Coronary artery (tissue), 2 donors: ENCODE results near the gene APLP1.
"Not testable (repeated sequence)": the region's sequence is repeated elsewhere in the genome, so short reads cannot be mapped to it uniquely, and the experiment has no call there.

Experiments
- DNase-seq: peaks from one replicate; pipeline ENCODE4 v3.0.0-alpha.2; 2017; ENCODE audit warnings: low spot score
- H3K27ac ChIP-seq, 2 donors: fragments of 200-600 bp; sonication (generic); one replicate each; pipeline ENCODE4 v1.5.1; 2016 to 2019
- H3K4me3 ChIP-seq: fragments of 200-600 bp; sonication (generic); 2 replicates; pipeline ENCODE4 v1.5.1; 2016; ENCODE audit warnings: mild to moderate bottlenecking, moderate library complexity
- TF ChIP-seq, protein P1 (sequence below): fragments of 200-600 bp; sonication (generic); IDR thresholded peaks from one replicate; pipeline ENCODE4 v1.5.1; 2019; ENCODE audit warnings: antibody characterized with exemption

APLP1 gene

DNA sequence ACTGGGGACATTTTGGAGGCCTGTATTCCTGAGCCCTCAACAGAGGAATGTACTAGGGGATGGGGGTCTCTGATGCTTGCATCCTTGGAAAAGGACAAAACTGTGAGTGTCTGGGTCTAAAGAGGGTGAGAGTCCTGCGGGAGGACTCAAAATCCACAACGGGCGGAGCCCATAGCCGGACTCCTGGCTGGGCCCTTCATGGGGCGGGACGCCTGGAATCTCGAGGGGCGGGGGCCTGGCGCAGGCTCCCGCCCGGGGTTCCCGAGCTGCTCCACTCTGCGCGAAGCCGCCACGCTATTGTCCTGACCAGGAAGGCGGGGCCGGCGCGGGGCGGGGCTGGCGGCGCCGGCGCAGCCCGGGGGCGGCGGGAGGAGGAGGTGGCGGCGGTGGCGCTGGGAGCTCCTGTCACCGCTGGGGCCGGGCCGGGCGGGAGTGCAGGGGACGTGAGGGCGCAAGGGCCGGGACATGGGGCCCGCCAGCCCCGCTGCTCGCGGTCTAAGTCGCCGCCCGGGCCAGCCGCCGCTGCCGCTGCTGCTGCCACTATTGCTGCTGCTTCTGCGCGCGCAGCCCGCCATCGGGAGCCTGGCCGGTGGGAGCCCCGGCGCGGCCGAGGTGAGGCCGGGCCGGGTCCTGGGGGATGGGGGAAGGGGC is at the start of gene APLP1:
Gene APLP1 (plus strand): TSS at position 403 of the 651 bp plus-strand sequence. CDS start 63 bp downstream, at position 466.
- Histone ChIP-seq H3K27ac (peak within 1 kb of the TSS in 1 of 2 donors; percentile 16), H3K4me3 (peak within 1 kb of the TSS; percentile 75)
- TF ChIP-seq, protein P1, sequence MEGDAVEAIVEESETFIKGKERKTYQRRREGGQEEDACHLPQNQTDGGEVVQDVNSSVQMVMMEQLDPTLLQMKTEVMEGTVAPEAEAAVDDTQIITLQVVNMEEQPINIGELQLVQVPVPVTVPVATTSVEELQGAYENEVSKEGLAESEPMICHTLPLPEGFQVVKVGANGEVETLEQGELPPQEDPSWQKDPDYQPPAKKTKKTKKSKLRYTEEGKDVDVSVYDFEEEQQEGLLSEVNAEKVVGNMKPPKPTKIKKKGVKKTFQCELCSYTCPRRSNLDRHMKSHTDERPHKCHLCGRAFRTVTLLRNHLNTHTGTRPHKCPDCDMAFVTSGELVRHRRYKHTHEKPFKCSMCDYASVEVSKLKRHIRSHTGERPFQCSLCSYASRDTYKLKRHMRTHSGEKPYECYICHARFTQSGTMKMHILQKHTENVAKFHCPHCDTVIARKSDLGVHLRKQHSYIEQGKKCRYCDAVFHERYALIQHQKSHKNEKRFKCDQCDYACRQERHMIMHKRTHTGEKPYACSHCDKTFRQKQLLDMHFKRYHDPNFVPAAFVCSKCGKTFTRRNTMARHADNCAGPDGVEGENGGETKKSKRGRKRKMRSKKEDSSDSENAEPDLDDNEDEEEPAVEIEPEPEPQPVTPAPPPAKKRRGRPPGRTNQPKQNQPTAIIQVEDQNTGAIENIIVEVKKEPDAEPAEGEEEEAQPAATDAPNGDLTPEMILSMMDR: no peak
- DNase-seq: no peak

DNA sequence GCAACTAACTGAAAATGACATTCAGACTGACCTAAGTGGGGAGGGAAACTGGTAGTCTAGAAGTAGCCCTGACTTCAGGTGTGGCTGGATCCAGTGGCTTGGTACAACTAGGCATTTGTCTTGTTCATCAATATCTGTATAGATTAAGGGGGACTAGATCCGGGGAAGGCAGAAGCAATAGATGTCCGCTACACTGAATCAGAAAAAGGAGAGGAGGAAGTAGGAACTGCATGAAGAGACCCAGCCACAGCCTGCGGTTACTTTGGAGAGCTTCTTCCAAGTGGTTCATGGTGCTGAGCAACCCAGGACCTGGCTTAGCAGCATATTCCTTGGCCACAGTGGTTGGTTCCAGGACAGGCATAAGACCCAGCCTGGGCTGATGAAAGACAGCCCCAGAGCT is 45.8 kb upstream of the APLP1 start:
- DNase-seq: no peak
- no peak overlapping the region for H3K4me3 ChIP-seq
- TF ChIP-seq, protein P1: no peak
- H3K27ac ChIP-seq: no peak overlapping the region

DNA sequence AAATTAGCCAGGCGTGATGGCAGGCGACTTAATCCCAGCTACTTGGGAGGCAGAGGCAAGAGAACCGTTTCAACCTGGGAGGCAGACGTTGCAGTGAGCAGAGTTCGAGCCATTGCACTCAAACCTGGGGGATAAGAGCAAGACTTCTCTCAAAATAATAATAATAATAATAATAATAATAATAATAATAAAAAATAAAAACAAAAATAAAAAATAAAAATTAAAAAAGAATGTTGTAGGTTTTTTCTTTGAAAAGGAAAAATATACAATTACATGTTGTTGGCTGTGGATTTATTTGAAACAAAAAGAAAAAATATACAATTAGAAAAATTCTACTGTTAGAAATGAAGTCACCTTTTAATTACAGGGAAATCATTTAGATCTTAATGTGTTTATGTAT is 44.2 kb upstream of the APLP1 start:
- no peak for DNase-seq
- Histone ChIP-seq H3K27ac (no peak overlapping the region), H3K4me3 (no peak overlapping the region)
- TF ChIP-seq, protein P1: no peak

GRCh38 chr19:35828692-35829301 is 39.6 kb upstream of the APLP1 start:
- no peak for DNase-seq
- TF ChIP-seq, protein P1: no peak

DNA sequence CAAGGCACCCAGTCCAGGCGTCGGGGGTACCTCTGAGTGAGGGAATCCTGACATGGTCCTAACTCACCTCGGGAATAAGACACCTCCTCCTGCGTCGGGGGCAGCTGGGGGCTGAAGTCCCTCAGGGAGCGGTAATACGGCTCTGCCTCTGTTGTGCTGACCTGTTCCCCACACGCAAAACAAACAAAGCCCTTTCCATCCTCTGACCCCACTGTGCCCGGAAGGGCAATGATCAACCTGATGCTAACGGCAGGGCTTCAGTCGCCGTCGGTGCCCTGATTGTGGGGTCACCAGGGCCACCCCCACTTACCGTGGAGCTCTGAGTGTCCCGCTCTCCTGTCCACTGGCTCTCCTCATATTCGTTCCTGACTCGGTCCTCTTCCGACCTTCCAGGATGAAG is 37.4 kb upstream of the APLP1 start:
- no peak for DNase-seq
- Histone ChIP-seq H3K27ac (no peak overlapping the region), H3K4me3 (no peak overlapping the region)
- TF ChIP-seq, protein P1: no peak

More at GRCh38 chr19:35828692-35829301, 39.6 kb upstream of the APLP1 start:
- H3K4me3 ChIP-seq: no peak overlapping the region
- no peak overlapping the region for H3K27ac ChIP-seq

DNA sequence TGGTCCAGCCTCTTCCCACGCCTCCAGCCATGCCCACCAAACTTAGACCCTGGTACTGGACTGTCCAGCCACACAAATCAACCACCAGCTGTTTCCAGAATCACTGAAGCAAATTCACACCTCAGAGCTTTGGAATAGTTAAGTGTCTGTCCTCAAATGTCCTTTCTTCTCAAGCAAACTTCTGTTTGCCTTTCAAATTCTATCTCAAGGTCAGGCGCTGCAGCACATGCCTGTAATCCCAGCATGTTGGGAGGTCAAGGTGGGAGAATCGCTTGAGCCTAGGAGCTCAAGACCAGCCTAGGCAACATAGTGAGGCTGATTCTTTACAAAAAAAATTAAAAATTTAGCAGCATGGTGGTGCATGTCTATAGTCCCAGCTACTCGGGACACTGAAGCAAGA is 36.3 kb upstream of the APLP1 start:
- DNase-seq: no peak
- Histone ChIP-seq H3K27ac (no peak overlapping the region), H3K4me3 (no peak overlapping the region)
- TF ChIP-seq, protein P1: no peak

- no peak for DNase-seq
- H3K27ac ChIP-seq: no peak overlapping the region
- no peak overlapping the region for H3K4me3 ChIP-seq
- TF ChIP-seq, protein P1: no peak
Measured at GRCh38 chr19:35833972-35834371, 34.4 kb upstream of the APLP1 start.

- not testable (repeated sequence) for H3K27ac ChIP-seq, H3K4me3 ChIP-seq, DNase-seq
Measured at GRCh38 chr19:35836096-35836495, 32.3 kb upstream of the APLP1 start.
